ENCODE measurements around the gene OR5H2.
"Not testable (repeated sequence)": the region's sequence is repeated elsewhere in the genome, so short reads cannot be mapped to it uniquely, and the experiment has no call there.

The OR5H2 gene

DNA sequence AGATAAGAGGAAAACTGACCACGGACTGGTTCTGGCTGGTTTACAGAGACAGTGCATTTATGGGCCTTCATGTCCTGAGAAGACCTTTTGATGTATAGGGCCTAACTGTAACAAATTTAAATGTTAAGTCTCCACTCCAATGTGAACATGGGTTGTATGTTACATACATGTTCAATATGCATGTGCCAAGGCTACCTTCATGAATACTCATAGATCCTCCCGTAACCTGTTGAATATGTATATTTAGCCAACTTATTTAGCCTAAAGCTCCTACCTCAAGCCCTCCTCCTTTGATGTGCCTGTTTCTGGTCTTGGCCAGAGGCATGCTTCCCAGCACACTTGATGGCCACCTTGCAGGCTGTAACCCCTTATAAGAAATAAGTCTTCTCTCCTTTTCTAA, at the start of gene OR5H2:
TSS of gene OR5H2 (plus strand) at position 301 of the 400 bp plus-strand sequence. CDS start 398 bp downstream, outside the sequence.
- no peak for DNase-seq

GRCh38 chr3:98233468-98233867, 48.8 kb upstream of the OR5H2 start:
- no peak for DNase-seq

DNA sequence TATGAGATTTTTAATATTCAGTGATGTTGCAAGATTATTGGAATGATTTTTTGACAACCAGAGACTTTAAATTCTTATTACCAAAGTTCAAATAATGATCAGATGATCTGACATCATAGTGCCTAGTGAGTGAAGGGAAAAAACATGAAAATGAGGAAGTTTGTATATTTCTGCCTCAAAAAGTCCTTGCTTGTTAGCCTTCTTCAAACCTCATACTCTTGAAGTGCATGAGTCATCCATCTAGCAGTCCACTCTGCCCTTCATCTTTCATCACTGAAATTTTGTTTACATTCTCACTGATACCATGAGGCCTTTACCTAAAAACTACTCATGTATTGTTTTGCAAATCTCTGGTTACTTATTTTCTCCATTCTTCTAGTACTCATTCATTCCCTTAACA, 42.2 kb upstream of the OR5H2 start:
- DNase-seq: no peak

GRCh38 chr3:98242155-98242554, 40.1 kb upstream of the OR5H2 start:
- DNase-seq: no peak

GRCh38 chr3:98243843-98244242, 38.5 kb upstream of the OR5H2 start:
- no peak for DNase-seq

- DNase-seq: no peak
Measured at GRCh38 chr3:98246142-98246541, 36.2 kb upstream of the OR5H2 start.

DNA sequence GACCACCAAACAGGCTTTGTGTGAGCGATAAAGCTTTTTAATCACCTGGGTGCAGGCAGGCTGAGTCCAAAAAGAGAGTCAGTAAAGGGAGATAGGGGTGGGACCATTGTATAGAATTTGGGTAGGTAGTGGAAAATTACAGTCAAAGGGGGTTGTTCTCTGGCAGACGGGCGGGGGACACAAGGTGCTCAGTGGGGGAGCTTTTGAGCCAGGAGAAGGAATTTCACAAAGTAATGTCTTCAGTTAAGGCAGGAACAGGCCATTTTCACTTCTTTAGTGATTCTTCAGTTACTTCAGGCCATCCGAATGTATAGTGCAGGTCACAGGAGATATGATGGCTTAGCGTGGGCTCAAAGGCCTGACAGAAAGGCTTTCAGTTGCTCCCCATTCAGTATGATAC, 26.3 kb upstream of the OR5H2 start:
- not testable (repeated sequence) for DNase-seq

DNA sequence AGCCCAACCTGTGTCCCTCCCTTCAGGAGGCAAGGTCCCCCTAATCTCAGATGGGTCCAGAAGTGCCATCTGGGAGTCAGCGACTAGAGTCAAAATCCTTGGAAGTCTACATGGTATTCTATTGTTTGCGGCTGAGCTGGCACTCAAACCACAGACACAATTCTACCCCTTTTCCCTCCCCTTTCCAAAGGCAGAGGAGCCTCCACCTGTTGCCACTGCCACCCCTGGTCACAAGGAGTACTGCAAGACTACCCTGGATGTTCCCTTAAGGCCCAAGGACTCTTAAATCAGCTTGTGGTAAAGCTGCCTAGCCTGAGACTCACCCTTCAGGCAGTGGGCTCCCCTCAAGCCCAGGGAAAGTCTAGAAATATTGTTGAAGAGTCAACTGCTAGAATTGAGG, 22.6 kb upstream of the OR5H2 start:
- DNase-seq: peak; percentile 13

GRCh38 chr3:98262046-98262445, 20.3 kb upstream of the OR5H2 start:
- DNase-seq: no peak

DNA sequence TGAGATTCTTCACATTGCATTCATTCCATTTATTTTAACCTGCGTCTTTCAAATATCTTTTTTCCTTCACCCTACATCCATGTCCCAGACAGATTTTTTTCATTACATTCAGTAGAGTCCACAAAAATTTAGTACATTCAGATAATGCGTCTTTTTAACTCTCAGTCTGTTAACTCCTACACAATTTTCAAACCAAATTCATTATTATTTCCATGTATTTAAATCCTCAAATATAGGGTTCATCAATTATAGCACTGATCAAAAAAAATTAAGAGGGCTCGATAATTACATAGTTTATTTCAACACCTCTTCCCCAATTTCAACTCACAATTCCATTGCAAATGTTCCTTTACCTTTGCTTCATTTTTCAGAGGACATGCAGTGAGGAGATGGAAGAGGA, 18.4 kb upstream of the OR5H2 start, which contains the start of gene OR5H6:
TSS of gene OR5H6 (plus strand) at position 301 of the 400 bp plus-strand sequence. CDS start at position 390, 89 bp downstream.
- no peak for DNase-seq

DNA sequence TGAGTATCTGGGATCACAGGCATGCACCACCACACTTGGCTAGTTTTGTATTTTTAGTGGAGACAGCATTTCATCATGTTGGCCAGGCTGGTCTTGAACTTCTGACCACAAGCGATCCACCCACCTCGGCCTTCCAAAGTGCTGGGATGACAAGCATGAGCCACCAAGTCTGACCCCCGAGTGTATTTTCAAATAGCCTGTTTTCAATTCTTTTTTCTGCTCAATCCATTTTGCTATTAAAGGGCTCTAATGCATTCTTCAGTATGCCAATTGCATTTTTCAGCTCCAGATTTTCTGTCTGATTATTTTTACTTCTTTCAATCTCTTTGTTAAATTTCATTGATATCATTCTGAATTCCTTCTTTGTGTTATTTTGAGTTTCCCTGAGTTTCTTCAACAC, 12.5 kb upstream of the OR5H2 start:
- DNase-seq: no peak

GRCh38 chr3:98272126-98272525, 10.2 kb upstream of the OR5H2 start:
- no peak for DNase-seq

GRCh38 chr3:98274914-98275313, 7.4 kb upstream of the OR5H2 start:
- no peak for DNase-seq

DNA sequence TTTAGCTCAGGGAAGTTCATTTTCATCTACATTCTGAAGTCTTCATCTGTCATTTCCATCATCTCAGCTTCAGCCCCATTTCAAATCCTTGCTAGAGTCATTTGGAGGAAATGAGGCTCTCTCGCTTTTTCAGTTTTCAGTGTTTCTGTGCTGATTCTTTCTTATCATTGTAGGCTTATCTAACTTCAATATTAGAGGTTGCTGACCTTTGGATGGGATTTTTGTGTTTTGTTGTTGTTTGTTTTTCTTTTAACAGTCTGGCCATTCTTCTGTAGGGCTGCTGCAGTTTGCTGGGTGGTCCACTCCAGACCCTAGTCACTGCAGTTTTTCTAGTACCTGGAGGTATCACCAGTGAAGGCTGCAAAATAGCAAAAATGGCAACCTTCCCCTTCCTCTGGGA, 8.6 kb downstream of the OR5H2 start:
- no peak for DNase-seq

GRCh38 chr3:98291332-98291957, 9.1 kb downstream of the OR5H2 start:
- DNase-seq: no peak

DNA sequence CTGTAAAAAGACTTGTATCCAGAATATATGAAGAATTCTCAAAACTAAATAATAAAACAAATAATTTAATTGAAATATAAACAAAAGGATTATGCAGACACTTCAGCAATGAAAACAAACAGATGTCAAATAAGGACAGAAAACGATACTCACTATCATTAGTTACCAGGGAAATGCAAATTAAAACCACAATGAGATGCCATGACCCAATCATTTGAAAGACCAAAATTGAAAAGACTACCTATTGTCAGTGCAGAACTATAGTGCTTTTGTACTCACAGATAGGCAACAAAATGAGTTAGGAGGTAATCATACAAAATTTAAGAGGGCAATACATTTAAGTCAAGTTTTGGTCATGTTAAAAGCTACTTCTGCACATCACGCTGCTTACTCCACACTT, 39.8 kb downstream of the OR5H2 start:
- DNase-seq: no peak

DNA sequence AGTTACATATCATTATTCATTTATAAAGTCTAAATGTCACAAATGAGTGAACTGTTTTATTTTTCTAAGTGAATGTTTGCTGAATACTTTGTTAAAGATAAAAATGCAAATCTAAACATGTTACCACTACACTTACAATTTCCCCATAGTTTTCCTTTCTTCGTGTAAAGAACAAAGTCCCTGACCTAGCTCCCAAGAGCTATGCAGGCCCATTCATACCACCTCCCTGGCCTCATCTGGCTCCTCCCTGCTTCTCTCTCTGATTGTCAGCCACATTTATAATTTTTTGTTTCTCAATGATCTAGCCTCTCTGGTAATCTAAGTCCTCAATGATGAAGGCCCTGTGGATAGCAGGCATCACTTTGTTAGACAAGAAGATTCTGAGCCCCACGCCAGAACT, 40.4 kb downstream of the OR5H2 start:
- DNase-seq: no peak

GRCh38 chr3:98323425-98323824, 41.1 kb downstream of the OR5H2 start:
- no peak for DNase-seq

DNA sequence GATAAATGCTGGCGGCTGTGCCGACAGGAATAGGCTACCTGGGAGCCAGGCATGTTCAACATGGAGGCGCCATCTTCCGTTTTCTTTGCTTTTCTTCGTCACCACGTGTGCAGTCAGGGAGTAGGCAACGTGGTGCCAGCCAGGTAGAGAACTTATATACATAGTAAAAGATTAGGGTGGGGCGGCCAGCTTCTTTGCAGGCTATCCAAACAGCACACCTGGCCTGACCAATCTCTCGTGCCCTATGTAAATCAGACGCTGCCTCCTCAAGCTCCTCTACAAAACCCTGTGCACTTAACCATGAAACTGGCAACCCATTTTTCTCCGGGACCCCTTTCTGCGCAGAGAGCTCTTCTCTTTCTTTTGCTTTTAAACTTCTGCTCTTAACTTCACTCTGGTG, 42.8 kb downstream of the OR5H2 start:
- DNase-seq: no peak

DNA sequence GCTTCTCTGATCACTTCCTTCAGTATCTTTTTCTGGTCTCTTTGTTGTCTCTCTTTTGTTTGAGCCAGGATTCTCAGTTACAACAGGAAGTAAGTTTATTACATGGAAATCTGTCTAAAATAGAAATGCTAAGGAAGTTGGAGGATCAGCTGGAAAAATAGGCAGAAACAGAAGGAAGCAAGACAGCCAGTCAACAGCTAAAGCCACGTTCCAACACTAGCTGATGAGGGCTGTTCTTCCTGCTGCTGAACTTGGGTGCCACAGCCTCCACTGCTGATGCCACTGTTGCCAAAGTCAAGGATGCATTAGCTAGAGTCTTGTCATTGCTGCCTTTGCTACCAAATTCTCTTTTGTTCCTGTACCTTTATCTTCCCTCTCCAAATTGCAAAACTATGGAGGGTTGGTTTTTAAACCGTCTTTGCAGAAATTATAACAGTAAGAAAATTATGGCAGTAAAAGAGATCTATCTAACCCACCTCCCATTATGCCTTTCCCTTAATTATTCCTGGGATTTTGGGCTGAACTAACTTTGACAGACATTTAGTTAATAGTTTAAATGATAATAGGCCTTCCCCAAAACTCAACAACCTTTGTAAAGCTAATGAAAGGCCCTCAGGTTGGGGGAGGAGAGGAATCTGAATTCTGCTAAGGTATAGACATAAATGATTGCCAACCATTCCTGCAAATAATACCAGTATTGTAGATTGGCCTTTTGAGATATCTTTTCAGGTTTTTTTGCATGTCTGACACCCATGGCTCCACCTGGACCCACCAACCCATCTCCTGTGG, 44.0 kb downstream of the OR5H2 start:
- DNase-seq: no peak

GRCh38 chr3:98326945-98327344, 44.6 kb downstream of the OR5H2 start:
- peak; percentile 81 for DNase-seq

DNA sequence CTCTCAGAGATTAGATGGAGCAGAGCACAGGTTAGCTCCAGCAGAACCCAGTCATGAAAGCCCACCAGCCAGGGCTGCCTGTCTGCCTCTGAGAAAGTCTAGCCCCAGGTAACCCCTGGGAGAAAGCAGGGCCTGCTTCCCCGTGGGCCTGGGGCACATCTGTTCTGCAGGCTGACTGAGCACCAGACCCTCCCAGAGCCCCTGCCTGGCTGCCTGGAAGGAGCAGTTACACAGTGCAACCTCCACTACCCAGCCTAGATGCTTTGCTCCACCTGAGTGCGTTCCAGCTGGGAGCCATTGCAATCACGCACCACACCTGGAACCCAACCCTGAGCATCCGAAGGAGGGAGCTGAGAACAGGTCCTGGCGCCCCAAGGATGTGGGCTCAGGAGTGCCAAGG, 46.6 kb downstream of the OR5H2 start:
- DNase-seq: no peak

- peak; percentile 71 for DNase-seq
Measured at GRCh38 chr3:98329392-98330124, 47.3 kb downstream of the OR5H2 start.

GRCh38 chr3:98331329-98331728, 49.0 kb downstream of the OR5H2 start:
- DNase-seq: peak; percentile 49

All from activated CD4-positive, alpha-beta T cell treated with anti-CD3 and anti-CD28 coated beads, Interleukin-10, Interleukin-2, amounts not matched to agents 100 ng/mL and 50 ng/mL, durations not matched to agents 16 hours and 8 hours (primary cell).